ENCODE results near the gene LIPI.

LIPI gene

GRCh38 chr21:14236180-14236579, 25.4 kb upstream of the LIPI start (continued):
- TF ChIP-seq POU6F1 (CRISPR knock-in tag; IDR thresholded peaks at IDR 0.05; ENCODE audit: borderline replicate concordance, low read depth) = no peak

GRCh38 chr21:14235101-14235500, 24.3 kb upstream of the LIPI start:
- no peak for ATAC-seq
- no peak for TF ChIP-seq ZFP3 (CRISPR knock-in tag; IDR thresholded peaks at IDR 0.05)
- no peak for TF ChIP-seq GLIS3 (CRISPR knock-in tag; IDR thresholded peaks at IDR 0.05)
- no peak for TF ChIP-seq CREB5 (CRISPR knock-in tag; IDR thresholded peaks at IDR 0.05; ENCODE audit: low read depth)
- TF ChIP-seq OSR1 (CRISPR knock-in tag; IDR thresholded peaks at IDR 0.05) = no peak
- no peak for TF ChIP-seq POU6F1 (CRISPR knock-in tag; IDR thresholded peaks at IDR 0.05; ENCODE audit: borderline replicate concordance, low read depth)
- no peak for TF ChIP-seq CSDC2 (CRISPR knock-in tag; IDR thresholded peaks at IDR 0.05)
- no peak for TF ChIP-seq PPARA (CRISPR knock-in tag; IDR thresholded peaks at IDR 0.05; ENCODE audit: borderline replicate concordance)
- no peak for TF ChIP-seq CSRNP3 (CRISPR knock-in tag; IDR thresholded peaks at IDR 0.05)
- no peak for TF ChIP-seq PATZ1 (CRISPR knock-in tag; IDR thresholded peaks at IDR 0.05; ENCODE audit: borderline replicate concordance)

- TF ChIP-seq PATZ1 (CRISPR knock-in tag; IDR thresholded peaks at IDR 0.05; ENCODE audit: borderline replicate concordance) (no peak), CSRNP3 (CRISPR knock-in tag; IDR thresholded peaks at IDR 0.05) (no peak), CSDC2 (CRISPR knock-in tag; IDR thresholded peaks at IDR 0.05) (no peak), SNAI2 (CRISPR knock-in tag; IDR thresholded peaks at IDR 0.05) (no peak), RARB (CRISPR knock-in tag; IDR thresholded peaks at IDR 0.05) (no peak), ARNTL (CRISPR knock-in tag; IDR thresholded peaks at IDR 0.05; ENCODE audit: borderline replicate concordance, low read depth) (no peak), ZNF565 (CRISPR knock-in tag; conservative IDR thresholded peaks at IDR 0.05; ENCODE audit: low read depth) (no peak), POU6F1 (CRISPR knock-in tag; IDR thresholded peaks at IDR 0.05; ENCODE audit: borderline replicate concordance, low read depth) (no peak), ZC3H10 (CRISPR knock-in tag; IDR thresholded peaks at IDR 0.05) (no peak), ESRRG (CRISPR knock-in tag; IDR thresholded peaks at IDR 0.05) (no peak), PPARA (CRISPR knock-in tag; IDR thresholded peaks at IDR 0.05; ENCODE audit: borderline replicate concordance) (no peak), CREB5 (CRISPR knock-in tag; IDR thresholded peaks at IDR 0.05; ENCODE audit: low read depth) (no peak), ISL1 (CRISPR knock-in tag; IDR thresholded peaks at IDR 0.05) (no peak), ZFP3 (CRISPR knock-in tag; IDR thresholded peaks at IDR 0.05) (no peak), OSR1 (CRISPR knock-in tag; IDR thresholded peaks at IDR 0.05) (no peak), ZNF8 (CRISPR knock-in tag; IDR thresholded peaks at IDR 0.05) (no peak), TSHZ2 (CRISPR knock-in tag; IDR thresholded peaks at IDR 0.05) (no peak)
- no peak for ATAC-seq
Observed at GRCh38 chr21:14229399-14229798, 18.6 kb upstream of the LIPI start.
